Ovary (tissue), 3 donors: Measurements from ENCODE around the gene DOK6.

Source experiments
- EP300 ChIP-seq: sonication (generic); formaldehyde crosslinking; IDR thresholded peaks from one replicate; pipeline ENCODE4 v1.6.1; 2017; ENCODE audit warnings: antibody characterized with exemption
- POLR2A ChIP-seq: fragments of 450-650 bp; IDR thresholded peaks from one replicate; pipeline ENCODE4 v1.6.1; 2017; ENCODE audit warnings: antibody characterized with exemption, mild to moderate bottlenecking, moderate library complexity
- TF ChIP-seq, protein P1 (sequence below), 3 donors: fragments of 450-650 bp in 2 of 3; fragments of 200-600 bp in 1 of 3; IDR thresholded peaks; one replicate each; pipeline versions ENCODE4 v1.5.1 to v1.8.0; 2016 to 2022; ENCODE audit warnings: antibody characterized with exemption in 3 of 3, mild to moderate bottlenecking in 1 of 3
- donor health status: DM: no; HTN: no; CAD: no.

DNA sequence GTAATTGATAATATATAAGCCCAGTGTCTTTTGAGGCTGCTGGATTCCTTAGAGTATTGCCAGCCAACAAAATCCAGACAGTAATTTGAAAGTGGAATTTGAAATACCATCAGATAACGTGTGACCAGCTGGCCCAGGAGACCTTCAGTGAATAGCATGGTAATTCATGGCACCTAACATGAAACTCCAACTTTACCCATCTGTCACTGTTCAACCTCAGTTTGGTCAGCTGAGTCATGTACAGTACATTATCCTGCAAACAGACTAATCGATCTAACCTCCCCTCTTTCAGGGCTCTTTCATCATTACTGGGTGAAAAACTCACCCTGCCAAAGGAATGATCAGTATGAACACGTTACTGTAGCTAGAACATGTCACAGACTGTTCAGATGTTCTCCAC is 230.6 kb downstream of the DOK6 start:
- TF ChIP-seq, protein P1, sequence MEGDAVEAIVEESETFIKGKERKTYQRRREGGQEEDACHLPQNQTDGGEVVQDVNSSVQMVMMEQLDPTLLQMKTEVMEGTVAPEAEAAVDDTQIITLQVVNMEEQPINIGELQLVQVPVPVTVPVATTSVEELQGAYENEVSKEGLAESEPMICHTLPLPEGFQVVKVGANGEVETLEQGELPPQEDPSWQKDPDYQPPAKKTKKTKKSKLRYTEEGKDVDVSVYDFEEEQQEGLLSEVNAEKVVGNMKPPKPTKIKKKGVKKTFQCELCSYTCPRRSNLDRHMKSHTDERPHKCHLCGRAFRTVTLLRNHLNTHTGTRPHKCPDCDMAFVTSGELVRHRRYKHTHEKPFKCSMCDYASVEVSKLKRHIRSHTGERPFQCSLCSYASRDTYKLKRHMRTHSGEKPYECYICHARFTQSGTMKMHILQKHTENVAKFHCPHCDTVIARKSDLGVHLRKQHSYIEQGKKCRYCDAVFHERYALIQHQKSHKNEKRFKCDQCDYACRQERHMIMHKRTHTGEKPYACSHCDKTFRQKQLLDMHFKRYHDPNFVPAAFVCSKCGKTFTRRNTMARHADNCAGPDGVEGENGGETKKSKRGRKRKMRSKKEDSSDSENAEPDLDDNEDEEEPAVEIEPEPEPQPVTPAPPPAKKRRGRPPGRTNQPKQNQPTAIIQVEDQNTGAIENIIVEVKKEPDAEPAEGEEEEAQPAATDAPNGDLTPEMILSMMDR (IDR thresholded peaks at IDR 0.05): no peak
- TF ChIP-seq POLR2A (no peak), EP300 (no peak)
